ENCODE results near the gene CHPF2.

DNA sequence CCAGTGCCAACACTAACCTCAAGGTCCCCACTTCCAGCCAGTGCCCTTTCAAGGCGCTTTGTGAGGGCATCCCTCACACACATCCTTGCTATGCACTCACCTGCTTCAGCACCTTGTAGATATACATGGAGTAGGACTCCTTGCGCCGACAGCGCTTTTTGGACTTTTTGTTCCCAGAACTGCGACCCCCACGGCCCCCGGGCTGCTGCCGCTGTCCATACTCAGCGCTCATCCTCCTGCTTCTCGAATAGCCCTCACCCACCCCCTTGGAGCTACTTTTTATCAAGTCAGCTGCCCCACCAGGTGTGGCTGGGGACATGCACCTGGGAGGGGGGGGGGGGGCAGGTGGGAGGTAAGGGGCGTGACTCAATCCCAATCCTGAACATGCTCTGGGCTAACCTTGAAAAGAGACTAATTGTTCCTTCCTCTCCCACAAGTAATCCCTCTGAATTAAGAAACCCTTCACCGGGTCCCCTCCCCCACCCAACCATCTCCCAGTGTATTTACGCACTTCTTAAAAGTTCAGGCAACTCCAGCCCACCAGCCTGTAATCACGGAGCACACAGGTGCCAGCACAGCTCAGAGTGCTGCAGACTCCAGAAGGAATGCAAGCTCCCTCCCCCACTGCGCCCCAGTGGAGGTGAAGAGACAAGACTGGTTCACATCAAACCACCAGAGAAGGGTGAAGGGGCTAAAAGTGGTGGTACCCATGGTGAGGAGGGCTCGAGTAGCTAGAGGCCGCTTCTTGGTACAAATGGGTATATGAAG lies 22.0 kb upstream of the CHPF2 start, which contains the start of gene H2BK1:
- TF ChIP-seq ZNF274 (IDR thresholded peaks at IDR 0.05; ENCODE audit: low read depth, low read length) (no peak), YY1 (IDR thresholded peaks at IDR 0.05; ENCODE audit: insufficient read depth, insufficient read length) (no peak)
